ENCODE results near the gene GOLPH3.
A peak's percentile ranks its signal among the peaks of the same experiment; 100 is the strongest.

DNA sequence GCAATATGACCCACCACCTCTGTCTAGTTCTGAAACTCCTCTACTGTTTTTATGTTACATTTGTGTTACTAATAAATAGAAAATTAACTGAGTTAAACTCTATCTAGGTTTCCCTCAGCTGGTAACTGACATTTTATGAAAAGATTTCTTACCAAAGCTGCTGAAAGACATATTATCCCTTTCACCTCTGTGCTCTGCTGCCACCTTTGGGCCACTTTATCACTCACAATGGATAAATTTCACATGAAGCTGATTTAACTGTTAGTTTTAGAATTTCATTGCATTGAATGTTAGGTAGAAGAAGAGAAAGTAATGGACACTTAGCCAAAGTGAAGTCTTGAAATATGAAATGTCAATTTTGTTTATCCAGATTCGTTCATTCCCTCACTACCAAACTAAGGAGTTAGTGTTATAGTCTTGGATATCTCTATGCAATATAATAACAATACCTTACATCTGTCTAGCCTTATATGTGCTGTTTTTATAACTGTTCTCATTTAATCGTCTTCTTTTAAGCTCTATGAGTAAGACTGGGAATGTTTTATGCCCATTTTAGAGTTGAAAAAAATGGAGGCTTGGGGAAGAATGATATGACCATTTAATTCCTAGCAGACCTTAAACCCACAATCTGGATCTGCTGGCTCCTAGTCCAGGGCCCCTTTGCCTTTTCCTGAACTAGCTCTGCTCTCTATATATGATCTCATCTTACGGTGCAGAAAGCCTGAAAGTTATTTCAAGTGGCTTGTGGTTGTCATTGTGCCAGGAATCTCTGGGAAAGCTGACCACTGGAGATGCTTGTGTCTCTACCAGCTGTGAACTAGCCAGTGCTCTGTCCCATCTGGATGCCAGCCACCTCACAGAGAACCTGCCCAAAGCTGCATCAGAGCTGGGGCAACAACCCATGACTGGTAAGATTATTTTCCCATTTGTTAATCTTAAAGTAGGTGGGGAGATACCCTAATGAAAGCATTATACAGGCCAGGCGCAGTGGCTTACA is 97.1 kb downstream of the GOLPH3 start:
- TF ChIP-seq, protein P1, sequence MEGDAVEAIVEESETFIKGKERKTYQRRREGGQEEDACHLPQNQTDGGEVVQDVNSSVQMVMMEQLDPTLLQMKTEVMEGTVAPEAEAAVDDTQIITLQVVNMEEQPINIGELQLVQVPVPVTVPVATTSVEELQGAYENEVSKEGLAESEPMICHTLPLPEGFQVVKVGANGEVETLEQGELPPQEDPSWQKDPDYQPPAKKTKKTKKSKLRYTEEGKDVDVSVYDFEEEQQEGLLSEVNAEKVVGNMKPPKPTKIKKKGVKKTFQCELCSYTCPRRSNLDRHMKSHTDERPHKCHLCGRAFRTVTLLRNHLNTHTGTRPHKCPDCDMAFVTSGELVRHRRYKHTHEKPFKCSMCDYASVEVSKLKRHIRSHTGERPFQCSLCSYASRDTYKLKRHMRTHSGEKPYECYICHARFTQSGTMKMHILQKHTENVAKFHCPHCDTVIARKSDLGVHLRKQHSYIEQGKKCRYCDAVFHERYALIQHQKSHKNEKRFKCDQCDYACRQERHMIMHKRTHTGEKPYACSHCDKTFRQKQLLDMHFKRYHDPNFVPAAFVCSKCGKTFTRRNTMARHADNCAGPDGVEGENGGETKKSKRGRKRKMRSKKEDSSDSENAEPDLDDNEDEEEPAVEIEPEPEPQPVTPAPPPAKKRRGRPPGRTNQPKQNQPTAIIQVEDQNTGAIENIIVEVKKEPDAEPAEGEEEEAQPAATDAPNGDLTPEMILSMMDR (IDR thresholded peaks at IDR 0.05) = peak; percentile 33 to 79 (median 66)
- TF ChIP-seq POLR2A (IDR thresholded peaks at IDR 0.05) = no peak
- no peak for TF ChIP-seq POLR2AphosphoS5 (IDR thresholded peaks at IDR 0.05)
